Measurements from ENCODE around the gene SLC22A14. TPM values are rescaled to one million over a fixed set of nuclear protein-coding genes. Genes with fewer than 3 reads are reported as not detected.

SLC22A14 gene
- total RNA-seq, 4 donors from 2014 or later, result 1.2 TPM; not detected in 3

DNA sequence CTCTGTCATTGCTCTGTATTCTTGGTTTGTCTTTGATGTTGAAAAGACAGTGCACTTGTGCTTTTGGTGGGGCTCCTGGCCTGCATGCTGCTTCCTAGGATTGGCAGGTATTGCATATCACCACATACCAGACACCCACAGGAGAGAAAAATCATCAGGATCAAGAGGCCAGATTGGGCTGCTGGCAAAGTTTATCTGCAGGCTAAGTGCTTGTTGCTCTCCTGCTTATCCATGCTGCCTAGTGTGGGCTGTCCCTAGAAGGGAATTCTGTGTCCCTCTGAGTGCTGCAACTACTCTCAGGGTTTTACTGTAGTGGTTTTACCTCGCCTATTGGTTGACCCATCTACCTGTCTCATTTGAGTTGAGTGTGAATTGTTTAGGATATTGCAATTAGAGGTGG lies 17.3 kb upstream of the SLC22A14 start:
- Histone ChIP-seq H3K27ac (no peak overlapping the region), H3K36me3 (peaks cover 0 to 9% (median 0%) of the 10 kb centered on the region in 3 donors), H3K27me3 (no peaks in the 10 kb centered on the region), H3K4me3 (no peak overlapping the region), H3K9me3 (no peaks in the 10 kb centered on the region), H3K4me1 (no peaks in the 10 kb centered on the region)
- DNase-seq (ENCODE audit: low spot score in 2 of 2), result no peak
- WGBS, 2 donors, result 87 to 93% methylated on average over 1 of the region's 1 CpG
- no peak for TF ChIP-seq EP300 (IDR thresholded peaks at IDR 0.05)
- TF ChIP-seq, protein P1, sequence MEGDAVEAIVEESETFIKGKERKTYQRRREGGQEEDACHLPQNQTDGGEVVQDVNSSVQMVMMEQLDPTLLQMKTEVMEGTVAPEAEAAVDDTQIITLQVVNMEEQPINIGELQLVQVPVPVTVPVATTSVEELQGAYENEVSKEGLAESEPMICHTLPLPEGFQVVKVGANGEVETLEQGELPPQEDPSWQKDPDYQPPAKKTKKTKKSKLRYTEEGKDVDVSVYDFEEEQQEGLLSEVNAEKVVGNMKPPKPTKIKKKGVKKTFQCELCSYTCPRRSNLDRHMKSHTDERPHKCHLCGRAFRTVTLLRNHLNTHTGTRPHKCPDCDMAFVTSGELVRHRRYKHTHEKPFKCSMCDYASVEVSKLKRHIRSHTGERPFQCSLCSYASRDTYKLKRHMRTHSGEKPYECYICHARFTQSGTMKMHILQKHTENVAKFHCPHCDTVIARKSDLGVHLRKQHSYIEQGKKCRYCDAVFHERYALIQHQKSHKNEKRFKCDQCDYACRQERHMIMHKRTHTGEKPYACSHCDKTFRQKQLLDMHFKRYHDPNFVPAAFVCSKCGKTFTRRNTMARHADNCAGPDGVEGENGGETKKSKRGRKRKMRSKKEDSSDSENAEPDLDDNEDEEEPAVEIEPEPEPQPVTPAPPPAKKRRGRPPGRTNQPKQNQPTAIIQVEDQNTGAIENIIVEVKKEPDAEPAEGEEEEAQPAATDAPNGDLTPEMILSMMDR (IDR thresholded peaks at IDR 0.05), result no peak
- no peak for TF ChIP-seq POLR2A (IDR thresholded peaks at IDR 0.05)

DNA sequence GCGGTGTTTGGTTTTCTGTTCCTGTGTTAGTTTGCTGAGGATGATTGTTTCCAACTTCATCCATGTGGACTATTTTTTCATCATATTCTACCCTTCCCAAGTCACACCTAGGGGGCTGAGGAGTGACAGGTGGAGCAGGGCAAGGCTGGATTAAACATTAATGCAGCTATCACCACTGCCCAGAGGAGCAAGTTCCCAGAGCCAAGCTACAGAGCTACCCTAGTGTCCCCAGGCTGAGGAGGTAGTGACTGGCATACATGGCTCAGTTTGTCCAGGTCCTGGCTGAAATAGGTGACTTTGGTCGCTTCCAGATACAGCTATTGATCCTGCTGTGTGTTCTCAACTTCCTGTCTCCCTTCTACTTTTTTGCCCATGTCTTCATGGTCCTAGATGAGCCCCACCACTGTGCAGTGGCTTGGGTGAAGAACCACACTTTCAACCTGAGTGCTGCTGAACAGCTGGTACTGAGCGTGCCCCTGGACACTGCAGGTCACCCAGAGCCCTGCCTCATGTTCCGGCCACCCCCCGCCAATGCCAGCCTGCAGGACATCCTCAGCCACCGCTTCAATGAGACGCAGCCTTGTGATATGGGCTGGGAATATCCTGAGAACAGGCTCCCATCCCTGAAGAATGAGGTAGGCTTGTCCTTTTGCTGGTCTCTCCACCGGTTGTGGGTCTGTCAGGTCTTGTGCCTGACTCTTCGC lies 16.3 kb upstream of the SLC22A14 start, which contains the start of gene SLC22A13:
Gene SLC22A13, plus strand, starts transcription at position 209 of the 704 bp plus-strand sequence. Its CDS starts 49 bp downstream, at position 258.
- Histone ChIP-seq H3K27ac (no peak within 1 kb of the TSS), H3K27me3 (no peaks in the 10 kb centered on the region), H3K4me3 (no peak within 1 kb of the TSS), H3K4me1 (no peaks in the 10 kb centered on the region), H3K36me3 (peaks cover 0 to 5% (median 0%) of the 10 kb centered on the region in 3 donors), H3K9me3 (no peaks in the 10 kb centered on the region)
- TF ChIP-seq POLR2A (IDR thresholded peaks at IDR 0.05) (no peak), EP300 (IDR thresholded peaks at IDR 0.05) (no peak)
- TF ChIP-seq, protein P1 (IDR thresholded peaks at IDR 0.05), result no peak
- DNase-seq (ENCODE audit: low spot score in 2 of 2), result no peak
- 92 to 94% methylated on average over 9 of the region's 9 CpGs for WGBS, 2 donors

DNA sequence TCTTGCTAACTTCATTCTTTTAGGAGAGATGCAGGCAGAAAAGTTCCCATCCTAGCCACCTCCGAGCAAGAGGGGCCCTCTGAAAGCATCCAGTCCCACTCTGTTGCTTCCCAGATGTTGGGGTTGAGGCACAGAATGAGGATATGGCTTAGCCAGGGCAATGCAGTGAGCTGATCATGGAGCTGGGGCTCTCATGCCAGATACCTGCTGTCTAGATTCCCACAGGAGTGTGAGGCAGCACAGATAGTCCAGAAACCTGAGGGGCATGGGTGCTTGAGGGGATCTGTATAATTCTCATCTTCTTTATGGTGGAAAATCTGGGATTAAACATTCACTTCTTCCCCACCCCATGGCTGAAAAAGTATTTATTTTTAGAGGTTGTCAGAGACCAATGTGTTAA lies 15.3 kb upstream of the SLC22A14 start:
- no peaks in the 10 kb centered on the region for H3K9me3 ChIP-seq
- H3K27me3 ChIP-seq, result no peaks in the 10 kb centered on the region
- no peaks in the 10 kb centered on the region for H3K4me1 ChIP-seq
- H3K36me3 ChIP-seq, result no peaks in the 10 kb centered on the region
- H3K4me3 ChIP-seq, result no peak overlapping the region
- TF ChIP-seq POLR2A (IDR thresholded peaks at IDR 0.05) (no peak), EP300 (IDR thresholded peaks at IDR 0.05) (no peak)
- no peak for DNase-seq (ENCODE audit: low spot score in 2 of 2)
- H3K27ac ChIP-seq, result no peak overlapping the region
- whole genome bisulfite sequencing, 2 donors, result 73 to 100% methylated on average over 1 of the region's 1 CpG

DNA sequence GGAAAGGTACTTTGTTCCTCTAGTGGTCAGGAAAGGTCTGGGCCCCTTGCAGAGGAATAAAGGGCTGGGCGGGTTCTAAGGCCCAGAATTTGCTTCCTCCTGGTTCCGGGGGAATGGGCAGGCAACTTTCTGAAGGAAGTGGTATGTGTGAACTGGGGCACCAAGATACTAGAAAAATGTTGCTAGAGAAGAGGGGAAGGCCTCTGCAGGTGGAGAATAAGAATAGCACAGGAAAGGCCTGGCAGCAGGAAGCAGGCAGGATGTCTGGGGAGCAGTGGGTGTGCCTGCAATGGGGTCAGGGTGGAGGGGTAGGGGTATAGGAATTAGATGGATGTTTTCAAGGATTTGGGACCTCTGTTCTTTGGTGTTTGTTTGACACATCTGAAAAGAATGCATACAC lies 14.4 kb upstream of the SLC22A14 start:
- H3K36me3 ChIP-seq, result no peaks in the 10 kb centered on the region
- no peak overlapping the region for H3K27ac ChIP-seq
- H3K4me3 ChIP-seq, result no peak overlapping the region
- 66 to 91% methylated on average over 2 of the region's 2 CpGs for WGBS, 2 donors
- no peaks in the 10 kb centered on the region for H3K9me3 ChIP-seq
- TF ChIP-seq, protein P1 (IDR thresholded peaks at IDR 0.05), result no peak
- no peak for TF ChIP-seq POLR2A (IDR thresholded peaks at IDR 0.05)
- no peak for TF ChIP-seq EP300 (IDR thresholded peaks at IDR 0.05)
- no peaks in the 10 kb centered on the region for H3K4me1 ChIP-seq
- no peaks in the 10 kb centered on the region for H3K27me3 ChIP-seq
- no peak for DNase-seq (ENCODE audit: low spot score in 2 of 2)

DNA sequence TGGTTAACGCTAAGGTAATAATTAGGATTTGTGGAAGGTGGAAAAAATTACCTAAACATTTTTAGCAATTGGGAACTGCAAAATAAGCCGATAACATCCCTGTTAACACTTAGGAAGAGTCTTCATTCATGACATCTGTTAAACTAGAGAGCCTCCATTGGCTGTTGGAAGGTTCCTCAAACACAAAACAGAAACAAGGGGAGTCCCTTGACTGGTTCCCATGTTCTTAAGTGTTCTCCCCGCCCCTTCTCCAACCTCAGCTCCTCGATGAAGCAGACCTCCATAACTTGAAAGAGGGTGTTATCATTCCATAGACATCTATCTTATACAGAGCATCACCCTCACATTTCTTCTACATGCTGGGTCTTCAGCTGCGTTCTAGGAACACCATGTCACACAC lies 14.0 kb upstream of the SLC22A14 start:
- no peak for TF ChIP-seq POLR2A (IDR thresholded peaks at IDR 0.05)
- Histone ChIP-seq H3K36me3 (no peaks in the 10 kb centered on the region), H3K9me3 (no peaks in the 10 kb centered on the region), H3K4me3 (no peak overlapping the region), H3K4me1 (no peaks in the 10 kb centered on the region), H3K27me3 (no peaks in the 10 kb centered on the region), H3K27ac (no peak overlapping the region)
- 73 to 83% methylated on average over 5 of the region's 5 CpGs for WGBS, 2 donors
- DNase-seq (ENCODE audit: low spot score in 2 of 2), result no peak

DNA sequence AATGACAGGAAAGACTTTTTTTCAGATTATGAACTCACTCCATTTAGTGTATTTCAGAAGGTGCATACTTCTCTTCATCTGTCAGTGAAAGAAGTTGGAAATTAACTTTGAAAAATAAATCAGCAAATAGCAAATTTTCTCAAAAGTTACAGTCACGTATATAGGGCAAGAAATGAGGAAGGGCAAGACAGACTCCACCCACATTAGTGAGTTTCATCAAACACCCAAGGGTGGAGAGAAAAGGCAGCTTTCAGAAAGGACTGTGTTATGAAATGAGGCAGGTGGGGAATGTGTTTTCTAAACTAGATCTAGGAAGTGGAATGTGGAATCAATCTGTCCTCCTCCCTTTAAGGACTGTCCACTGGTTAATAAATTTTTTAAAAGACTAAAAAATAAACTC lies 13.6 kb upstream of the SLC22A14 start:
- Histone ChIP-seq H3K4me3 (no peak overlapping the region), H3K36me3 (no peaks in the 10 kb centered on the region), H3K27me3 (no peaks in the 10 kb centered on the region), H3K9me3 (no peaks in the 10 kb centered on the region), H3K4me1 (no peaks in the 10 kb centered on the region), H3K27ac (no peak overlapping the region)
- 48 to 60% methylated on average over 1 of the region's 1 CpG for WGBS, 2 donors
- TF ChIP-seq, protein P1 (IDR thresholded peaks at IDR 0.05), result no peak
- TF ChIP-seq POLR2A (IDR thresholded peaks at IDR 0.05), result no peak
- no peak for TF ChIP-seq EP300 (IDR thresholded peaks at IDR 0.05)
- no peak for DNase-seq (ENCODE audit: low spot score in 2 of 2)
